ENCODE data around the gene SUSD1.

The SUSD1 gene

GRCh38 chr9:112186695-112187094 lies 11.6 kb upstream of the SUSD1 start:
- TF ChIP-seq CTCF (IDR thresholded peaks at IDR 0.05; ENCODE audit: low read depth, low read length), result no peak
- DNase-seq (ENCODE audit: low read depth, low spot score), result no peak
- in situ Hi-C loops (cut with HindIII; ENCODE audit: low sequenced_read_pairs), result no loop called here

GRCh38 chr9:112184946-112185345 lies 9.8 kb upstream of the SUSD1 start:
- in situ Hi-C loops (cut with HindIII; ENCODE audit: low sequenced_read_pairs), result no loop called here
- TF ChIP-seq CTCF (IDR thresholded peaks at IDR 0.05; ENCODE audit: low read depth, low read length), result no peak
- DNase-seq (ENCODE audit: low read depth, low spot score), result no peak
- no peak overlapping the region for H3K4me3 ChIP-seq (ENCODE audit: low read depth, low read length)

More at GRCh38 chr9:112186695-112187094, 11.6 kb upstream of the SUSD1 start:
- no peak overlapping the region for H3K4me3 ChIP-seq (ENCODE audit: low read depth, low read length)

- in situ Hi-C loops (cut with HindIII; ENCODE audit: low sequenced_read_pairs), result no loop called here
- no peak for TF ChIP-seq CTCF (IDR thresholded peaks at IDR 0.05; ENCODE audit: low read depth, low read length)
- no peak for DNase-seq (ENCODE audit: low read depth, low spot score)
- no peak overlapping the region for H3K4me3 ChIP-seq (ENCODE audit: low read depth, low read length)
These were observed 9.1 kb upstream of the SUSD1 start for GRCh38 chr9:112184221-112184620.

- in situ Hi-C loops (cut with HindIII; ENCODE audit: low sequenced_read_pairs), result no loop called here
- H3K4me3 ChIP-seq (ENCODE audit: low read depth, low read length), result no peak overlapping the region
- no peak for TF ChIP-seq CTCF (IDR thresholded peaks at IDR 0.05; ENCODE audit: low read depth, low read length)
- no peak for DNase-seq (ENCODE audit: low read depth, low spot score)
These were observed 5.3 kb upstream of the SUSD1 start for GRCh38 chr9:112180387-112180881.

- in situ Hi-C loops (cut with HindIII; ENCODE audit: low sequenced_read_pairs), result no loop called here
- no peak for DNase-seq (ENCODE audit: low read depth, low spot score)
- TF ChIP-seq CTCF (IDR thresholded peaks at IDR 0.05; ENCODE audit: low read depth, low read length), result no peak
- H3K4me3 ChIP-seq (ENCODE audit: low read depth, low read length), result no peak overlapping the region
These were observed 4.7 kb upstream of the SUSD1 start for GRCh38 chr9:112179816-112180215.

GRCh38 chr9:112176524-112176923 lies 1.4 kb upstream of the SUSD1 start:
- in situ Hi-C loops (cut with HindIII; ENCODE audit: low sequenced_read_pairs), result no loop called here
- no peak for TF ChIP-seq CTCF (IDR thresholded peaks at IDR 0.05; ENCODE audit: low read depth, low read length)
- no peak overlapping the region for H3K4me3 ChIP-seq (ENCODE audit: low read depth, low read length)
- no peak for DNase-seq (ENCODE audit: low read depth, low spot score)
